ENCODE measurements around the gene MYORG. TPM values are rescaled to one million over a fixed set of nuclear protein-coding genes. Genes with fewer than 3 reads are reported as not detected.

The MYORG gene
- total and polyA plus RNA-seq, 10 of the 15 experiments (the other 5 are each of a cell fraction or from before 2014, with no cell fraction given) = 0.05 to 0.36 (median 0.10) TPM; not detected in 1

DNA sequence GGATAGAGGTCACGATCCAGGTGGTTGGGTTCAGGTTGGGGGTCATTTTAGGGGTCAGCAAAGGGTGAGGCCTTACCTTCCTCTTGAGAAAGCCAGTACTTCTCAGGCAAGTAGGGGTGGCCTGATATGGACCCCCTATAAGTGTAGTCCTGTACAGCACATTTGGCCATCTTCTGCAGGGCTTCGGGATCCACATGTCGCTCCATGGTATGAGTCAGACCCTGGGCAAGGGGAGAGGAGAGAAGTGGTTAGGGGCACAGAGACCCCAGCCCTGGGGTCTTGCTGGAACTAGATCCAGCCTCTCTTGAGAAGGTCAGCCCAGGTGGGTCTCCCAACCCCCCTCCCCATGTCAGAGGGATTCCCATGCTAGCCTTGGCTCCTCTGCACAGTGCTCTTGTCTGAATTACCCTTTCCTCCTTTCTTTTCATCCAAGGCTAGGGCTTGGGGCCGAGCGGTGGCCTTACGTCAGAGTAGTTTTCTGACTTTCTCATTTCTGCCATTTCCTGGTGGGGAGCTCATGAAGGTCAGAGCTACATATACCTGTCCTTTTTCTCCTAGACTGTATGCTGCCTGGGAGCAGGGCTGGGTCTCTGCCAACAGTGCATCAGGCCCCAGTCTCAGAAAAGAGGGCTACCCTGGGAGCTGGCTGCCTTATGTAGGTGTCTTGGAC lies 9.0 kb upstream of the MYORG start (continued):
- TF ChIP-seq, protein P1, sequence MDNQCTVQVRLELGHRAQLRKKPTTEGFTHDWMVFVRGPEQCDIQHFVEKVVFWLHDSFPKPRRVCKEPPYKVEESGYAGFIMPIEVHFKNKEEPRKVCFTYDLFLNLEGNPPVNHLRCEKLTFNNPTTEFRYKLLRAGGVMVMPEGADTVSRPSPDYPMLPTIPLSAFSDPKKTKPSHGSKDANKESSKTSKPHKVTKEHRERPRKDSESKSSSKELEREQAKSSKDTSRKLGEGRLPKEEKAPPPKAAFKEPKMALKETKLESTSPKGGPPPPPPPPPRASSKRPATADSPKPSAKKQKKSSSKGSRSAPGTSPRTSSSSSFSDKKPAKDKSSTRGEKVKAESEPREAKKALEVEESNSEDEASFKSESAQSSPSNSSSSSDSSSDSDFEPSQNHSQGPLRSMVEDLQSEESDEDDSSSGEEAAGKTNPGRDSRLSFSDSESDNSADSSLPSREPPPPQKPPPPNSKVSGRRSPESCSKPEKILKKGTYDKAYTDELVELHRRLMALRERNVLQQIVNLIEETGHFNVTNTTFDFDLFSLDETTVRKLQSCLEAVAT (IDR thresholded peaks at IDR 0.05) = no peak
- no peak for TF ChIP-seq RCOR1 (conservative IDR thresholded peaks at IDR 0.05; ENCODE audit: low read depth, low read length)

DNA sequence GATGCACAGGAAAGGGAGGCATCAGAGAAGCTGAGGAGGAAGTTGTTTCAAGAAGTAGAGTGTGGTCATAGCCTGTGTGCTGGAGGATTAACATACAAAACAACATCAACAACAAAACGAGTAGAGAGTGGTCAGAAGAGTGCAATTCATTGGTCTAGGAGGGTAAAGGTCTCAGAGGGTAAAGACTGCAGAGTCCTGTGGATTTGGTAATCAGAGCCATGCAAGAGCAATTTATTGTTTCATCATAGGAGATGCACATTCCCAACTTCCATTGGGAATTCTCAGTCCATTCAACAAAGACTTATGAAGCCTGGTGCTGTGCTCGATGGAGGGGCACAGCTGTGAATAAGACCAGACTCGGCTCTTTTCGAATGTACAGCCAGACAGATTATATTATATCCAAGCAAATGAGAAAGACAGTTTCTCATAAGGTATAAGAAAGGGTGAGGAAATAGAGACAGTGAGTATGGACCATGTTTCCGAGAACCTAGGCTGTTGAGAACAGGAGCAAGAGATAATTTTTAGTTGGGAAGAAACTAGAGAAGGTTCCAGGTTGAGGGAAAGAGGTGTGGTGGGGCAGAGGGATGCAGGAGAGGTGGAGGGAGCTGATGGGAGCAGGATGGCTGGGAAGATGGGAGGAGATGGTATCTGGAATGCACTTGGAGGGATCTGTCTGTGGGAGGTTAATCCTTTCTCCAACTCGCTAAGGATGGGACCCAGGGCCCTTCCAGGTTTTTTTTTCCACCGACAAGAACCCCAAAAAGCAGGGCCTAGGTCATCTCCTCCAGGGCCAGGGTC lies 7.9 kb upstream of the MYORG start:
- 5% methylated on average over 7 of the region's 7 CpGs for WGBS (ENCODE audit: insufficient coverage, insufficient replicate concordance, low lambda C conversion rate, missing lambda C conversion rate)
- ChIA-PET CTCF (no interaction called here), POLR2A (no interaction called here)

More for the DNA sequence above, 7.9 kb upstream of the MYORG start:
- Histone ChIP-seq H3K4me1 (ENCODE audit: control insufficient read depth, insufficient read depth, low read length) (peaks cover 14% of the 10 kb centered on the region), H2AFZ (ENCODE audit: control insufficient read depth, low read depth, low read length) (no peak overlapping the region), H3K27ac (ENCODE audit: control insufficient read depth, insufficient read depth) (no peak overlapping the region), H3K9ac (ENCODE audit: control insufficient read depth, insufficient read depth, low read length) (no peak overlapping the region), H3K4me3 (no peak overlapping the region), H3K79me2 (ENCODE audit: control insufficient read depth, insufficient read depth, low read length) (no peaks in the 10 kb centered on the region), H4K20me1 (ENCODE audit: control insufficient read depth, insufficient read depth) (no peaks in the 10 kb centered on the region), H3K27me3 (replicated peaks in 1 of 2; ENCODE audit: control insufficient read depth in 2 of 2, insufficient read depth in 2 of 2, low read length in 1 of 2) (peaks cover 5 to 12% of the 10 kb centered on the region in 2 experiments), H3K36me3 (ENCODE audit: control insufficient read depth in 2 of 2, insufficient read depth in 2 of 2, low read length in 1 of 2) (no peaks in the 10 kb centered on the region), H3K9me3 (replicated peaks; ENCODE audit: control insufficient read depth, insufficient read depth, low read length) (no peaks in the 10 kb centered on the region), H3K4me2 (ENCODE audit: control insufficient read depth, insufficient read depth) (no peak overlapping the region)
- RAD21 ChIA-PET (ENCODE audit: unreplicated experiment) = no interaction called here
- in situ Hi-C loops (cut with MboI) = no loop called here
- BruUV-seq (replicated peaks) = no TSS peak
- SMC1A ChIA-PET (ENCODE audit: uncharacterized antibody, unreplicated experiment) = no interaction called here
- intact Hi-C loops (cut with micrococcal nuclease; ENCODE audit: unreplicated experiment) = no loop called here
- DNase-seq (ENCODE audit: low read depth, low spot score) = no peak
- TF ChIP-seq NBN (IDR thresholded peaks at IDR 0.05) (no peak), MTA3 (IDR thresholded peaks at IDR 0.05; ENCODE audit: borderline replicate concordance, low read length) (no peak), YY1 (IDR thresholded peaks at IDR 0.05; ENCODE audit: low read depth, low read length) (no peak), CREM (IDR thresholded peaks at IDR 0.05; ENCODE audit: low read depth) (no peak), EGR1 (IDR thresholded peaks at IDR 0.05; ENCODE audit: borderline replicate concordance in 1 of 2, low read depth in 2 of 2, low read length in 2 of 2) (no peak), FOXK2 (IDR thresholded peaks at IDR 0.05) (no peak), FOXM1 (IDR thresholded peaks at IDR 0.05; ENCODE audit: low read depth, low read length) (no peak), GATAD2B (conservative IDR thresholded peaks at IDR 0.05; ENCODE audit: low read depth) (no peak), CBX3 (IDR thresholded peaks at IDR 0.05; ENCODE audit: borderline replicate concordance, low read depth) (no peak)
- TF ChIP-seq, protein P2, sequence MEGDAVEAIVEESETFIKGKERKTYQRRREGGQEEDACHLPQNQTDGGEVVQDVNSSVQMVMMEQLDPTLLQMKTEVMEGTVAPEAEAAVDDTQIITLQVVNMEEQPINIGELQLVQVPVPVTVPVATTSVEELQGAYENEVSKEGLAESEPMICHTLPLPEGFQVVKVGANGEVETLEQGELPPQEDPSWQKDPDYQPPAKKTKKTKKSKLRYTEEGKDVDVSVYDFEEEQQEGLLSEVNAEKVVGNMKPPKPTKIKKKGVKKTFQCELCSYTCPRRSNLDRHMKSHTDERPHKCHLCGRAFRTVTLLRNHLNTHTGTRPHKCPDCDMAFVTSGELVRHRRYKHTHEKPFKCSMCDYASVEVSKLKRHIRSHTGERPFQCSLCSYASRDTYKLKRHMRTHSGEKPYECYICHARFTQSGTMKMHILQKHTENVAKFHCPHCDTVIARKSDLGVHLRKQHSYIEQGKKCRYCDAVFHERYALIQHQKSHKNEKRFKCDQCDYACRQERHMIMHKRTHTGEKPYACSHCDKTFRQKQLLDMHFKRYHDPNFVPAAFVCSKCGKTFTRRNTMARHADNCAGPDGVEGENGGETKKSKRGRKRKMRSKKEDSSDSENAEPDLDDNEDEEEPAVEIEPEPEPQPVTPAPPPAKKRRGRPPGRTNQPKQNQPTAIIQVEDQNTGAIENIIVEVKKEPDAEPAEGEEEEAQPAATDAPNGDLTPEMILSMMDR (IDR thresholded peaks at IDR 0.05 in 2 of 3, conservative IDR thresholded peaks at IDR 0.05 in 1 of 3; ENCODE audit: control insufficient read depth in 2 of 3, extremely low read depth in 1 of 3, insufficient read depth in 1 of 3, low read depth in 3 of 3, low read length in 3 of 3) = no peak
- no peak for FAIRE-seq
- ATAC-seq = no peak

Measured in GM12878 (cell line).